ENCODE results near the gene IZUMO4.
"Not testable (repeated sequence)": the region's sequence is repeated elsewhere in the genome, so short reads cannot be mapped to it uniquely, and the experiment has no call there.

Gene IZUMO4

GRCh38 chr19:2129892-2130770, 33.4 kb downstream of the IZUMO4 start:
- DNase-seq (ENCODE audit: extremely low spot score): no peak
- ChIA-PET POLR2A (no interaction called here), CTCF (no interaction called here)
- no peak for TF ChIP-seq ZNF384 (IDR thresholded peaks at IDR 0.05)

DNA sequence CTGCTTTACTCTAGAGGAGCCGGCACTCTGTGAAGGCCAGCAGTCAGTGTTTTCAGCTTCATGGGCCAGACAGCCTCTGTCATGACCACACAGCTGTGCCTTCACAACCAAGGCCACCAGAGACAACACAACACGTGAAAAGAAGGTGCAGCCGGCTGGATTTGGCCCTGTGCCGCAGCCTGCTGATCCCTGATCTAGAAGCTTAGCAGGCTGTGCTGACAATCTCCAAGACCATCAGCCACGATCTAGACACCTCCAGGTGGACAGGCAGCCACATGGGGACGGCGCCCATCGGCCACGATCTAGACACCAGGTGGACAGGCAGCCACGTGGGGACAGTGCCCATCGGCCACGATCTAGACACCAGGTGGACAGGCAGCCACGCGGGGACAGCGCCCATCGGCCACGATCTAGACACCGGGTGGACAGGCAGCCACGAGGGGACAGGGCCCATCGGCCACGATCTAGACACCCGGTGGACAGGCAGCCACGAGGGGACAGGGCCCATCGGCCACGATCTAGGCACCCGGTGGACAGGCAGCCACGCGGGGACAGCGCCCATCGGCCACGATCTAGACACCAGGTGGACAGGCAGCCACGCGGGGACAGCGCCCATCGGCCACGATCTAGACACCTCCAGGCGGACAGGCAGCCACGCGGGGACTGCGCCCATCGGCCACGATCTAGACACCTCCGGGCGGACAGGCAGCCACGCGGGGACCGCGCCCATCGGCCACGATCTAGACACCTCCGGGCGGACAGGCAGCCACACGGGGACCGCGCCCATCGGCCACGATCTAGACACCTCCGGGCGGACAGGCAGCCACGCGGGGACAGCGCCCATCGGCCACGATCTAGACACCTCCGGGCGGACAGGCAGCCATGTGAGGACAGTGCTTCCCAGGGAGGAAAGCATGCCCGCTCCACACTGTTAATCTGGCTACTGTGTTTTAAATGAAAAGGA, 34.6 kb downstream of the IZUMO4 start:
- CTCF ChIA-PET; DNase-seq (ENCODE audit: extremely low spot score); POLR2A ChIA-PET: not testable (repeated sequence)

- no peak for DNase-seq (ENCODE audit: extremely low spot score)
- TF ChIP-seq TARDBP (IDR thresholded peaks at IDR 0.05) (no peak), FOXK2 (IDR thresholded peaks at IDR 0.05) (no peak)
- ChIA-PET CTCF (no interaction called here), POLR2A (no interaction called here)
Observed at GRCh38 chr19:2132191-2132590, 35.5 kb downstream of the IZUMO4 start.

DNA sequence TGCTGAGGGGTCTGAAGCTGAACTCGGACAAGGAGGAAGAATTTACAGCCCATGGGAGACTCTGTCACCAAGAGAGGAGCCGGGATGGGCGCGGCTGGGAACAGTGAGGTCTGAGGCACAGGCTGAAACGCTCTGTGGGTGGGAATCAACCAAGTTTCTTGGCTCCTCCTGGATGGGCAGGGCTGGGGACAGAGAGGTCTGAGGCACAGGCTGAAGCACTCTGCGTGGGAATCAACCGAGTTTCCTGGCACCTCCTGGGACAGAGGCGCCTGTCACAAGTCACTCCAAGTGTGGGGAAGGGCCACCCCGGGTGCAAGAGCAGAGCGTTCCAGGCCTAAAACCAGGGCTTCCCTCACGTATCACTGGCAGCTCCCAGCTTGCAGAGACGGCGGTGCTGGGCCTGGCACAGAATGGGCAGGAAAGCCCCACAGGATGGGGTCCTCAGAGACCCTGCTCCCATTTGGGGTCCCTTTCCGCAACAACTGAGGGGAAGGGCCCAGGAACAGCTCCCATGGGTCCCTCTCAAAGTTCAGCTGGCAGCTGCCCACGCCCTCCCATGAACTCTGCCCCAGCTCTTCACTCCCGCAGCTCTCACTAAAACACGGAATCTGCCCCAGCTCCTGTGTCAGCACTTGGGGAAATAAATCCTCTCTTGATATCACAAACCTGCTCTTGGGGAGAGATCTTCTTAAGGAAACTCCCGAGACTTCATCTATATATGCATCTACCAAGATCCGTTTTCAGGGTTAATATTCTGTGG, 36.2 kb downstream of the IZUMO4 start:
- no peak for DNase-seq (ENCODE audit: extremely low spot score)
- no peak for TF ChIP-seq SUZ12 (IDR thresholded peaks at IDR 0.05)
- no peak for TF ChIP-seq ZNF384 (IDR thresholded peaks at IDR 0.05)
- no peak for TF ChIP-seq FOXK2 (IDR thresholded peaks at IDR 0.05)
- TF ChIP-seq SP1 (IDR thresholded peaks at IDR 0.05): no peak
- TF ChIP-seq CTBP1 (IDR thresholded peaks at IDR 0.05; ENCODE audit: borderline replicate concordance): no peak
- no peak for TF ChIP-seq ARNT (IDR thresholded peaks at IDR 0.05)
- TF ChIP-seq LEF1 (IDR thresholded peaks at IDR 0.05; ENCODE audit: borderline replicate concordance): no peak
- no peak for TF ChIP-seq PKNOX1 (IDR thresholded peaks at IDR 0.05)
- TF ChIP-seq BHLHE40 (IDR thresholded peaks at IDR 0.05; ENCODE audit: borderline replicate concordance): no peak
- TF ChIP-seq L3MBTL2 (conservative IDR thresholded peaks at IDR 0.05): no peak
- TF ChIP-seq FOXM1 (IDR thresholded peaks at IDR 0.05; ENCODE audit: borderline replicate concordance): no peak
- no peak for TF ChIP-seq HDGF (IDR thresholded peaks at IDR 0.05; ENCODE audit: borderline replicate concordance)
- no peak for TF ChIP-seq TARDBP (IDR thresholded peaks at IDR 0.05)
- no peak for TF ChIP-seq FOXA1 (IDR thresholded peaks at IDR 0.05)
- TF ChIP-seq NFRKB (IDR thresholded peaks at IDR 0.05): no peak
- TF ChIP-seq ELF4 (IDR thresholded peaks at IDR 0.05): no peak
- ChIA-PET CTCF (no interaction called here), POLR2A (no interaction called here)

DNA sequence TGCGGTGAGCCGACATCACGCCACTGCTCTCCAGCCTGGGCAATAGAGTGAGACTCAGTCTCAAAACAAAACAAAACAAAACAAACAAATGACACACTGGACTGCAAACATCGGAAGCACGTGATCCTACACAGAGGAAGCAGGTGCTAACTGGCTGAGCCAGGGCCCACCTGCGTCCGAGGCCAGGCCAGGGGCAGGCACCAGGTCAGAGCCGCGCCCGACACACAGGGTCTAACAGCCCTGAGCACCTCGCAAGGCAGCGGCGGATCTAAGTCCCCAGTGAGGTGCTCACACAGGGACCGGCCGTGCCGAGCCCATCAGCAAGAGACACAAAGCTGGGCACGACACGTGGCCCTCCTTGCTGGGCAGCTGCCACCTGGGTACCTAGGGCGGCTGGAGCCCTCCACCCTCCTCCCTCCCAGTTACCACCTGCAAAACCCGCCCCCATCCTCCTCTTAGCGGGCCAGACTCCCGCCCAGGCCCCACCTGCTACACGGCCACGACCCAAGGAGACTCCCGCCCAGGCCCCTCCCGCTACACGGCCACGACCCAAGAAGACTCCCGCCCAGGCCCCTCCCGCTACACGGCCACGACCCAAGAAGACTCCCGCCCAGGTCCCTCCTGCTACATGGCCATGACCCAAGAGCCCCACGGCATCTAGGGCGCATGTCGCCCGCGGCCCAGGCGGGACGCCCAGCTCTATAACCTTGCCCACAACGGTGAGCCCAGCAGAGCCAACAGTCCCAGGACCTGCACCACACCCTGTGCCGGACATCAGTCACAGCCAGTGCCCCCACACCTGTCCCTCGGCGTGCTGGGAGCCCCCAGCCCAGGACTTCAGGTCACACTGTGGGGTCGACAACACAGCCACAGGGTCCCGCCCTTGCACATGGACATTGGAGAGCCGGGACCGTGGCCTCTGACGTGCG, 39.0 kb downstream of the IZUMO4 start:
- no peak for TF ChIP-seq FOXK2 (IDR thresholded peaks at IDR 0.05)
- TF ChIP-seq ZNF384 (IDR thresholded peaks at IDR 0.05): no peak
- TF ChIP-seq TARDBP (IDR thresholded peaks at IDR 0.05): no peak
- no peak for TF ChIP-seq PKNOX1 (IDR thresholded peaks at IDR 0.05)
- TF ChIP-seq L3MBTL2 (conservative IDR thresholded peaks at IDR 0.05): no peak
- TF ChIP-seq LEF1 (IDR thresholded peaks at IDR 0.05; ENCODE audit: borderline replicate concordance): no peak
- TF ChIP-seq HDGF (IDR thresholded peaks at IDR 0.05; ENCODE audit: borderline replicate concordance): no peak
- TF ChIP-seq FOXA1 (IDR thresholded peaks at IDR 0.05): no peak
- no peak for TF ChIP-seq ARNT (IDR thresholded peaks at IDR 0.05)
- POLR2A ChIA-PET: no interaction called here
- CTCF ChIA-PET: no interaction called here
- no peak for DNase-seq (ENCODE audit: extremely low spot score)

DNA sequence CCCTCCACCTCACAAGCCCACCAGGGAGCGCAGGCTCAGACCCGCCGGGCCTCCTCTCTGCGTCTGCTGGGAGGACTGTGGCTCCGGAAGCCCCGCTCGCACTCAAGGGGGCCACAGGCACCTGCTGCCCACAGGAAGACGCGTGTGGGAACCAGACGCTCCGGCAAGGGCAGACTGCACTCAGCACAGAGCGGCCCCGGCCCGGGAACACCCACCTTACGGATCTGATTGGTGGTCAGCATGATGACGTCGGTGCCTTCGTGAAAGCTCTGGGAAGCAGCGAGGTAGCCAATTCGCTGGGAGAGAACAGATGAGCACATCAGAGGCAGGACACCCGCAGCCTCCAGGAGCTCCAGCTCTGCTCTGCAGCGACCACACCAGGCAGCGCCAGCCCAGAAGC, 40.1 kb downstream of the IZUMO4 start:
- DNase-seq (ENCODE audit: extremely low spot score): no peak
- CTCF ChIA-PET: interaction anchor here (0.6 kb wide), 1 partner anchor 19 kb away, joined by 4 read pairs; no protein-coding TSS in a partner anchor
- no peak for TF ChIP-seq FOXM1 (IDR thresholded peaks at IDR 0.05; ENCODE audit: borderline replicate concordance)
- TF ChIP-seq HDGF (IDR thresholded peaks at IDR 0.05; ENCODE audit: borderline replicate concordance): no peak
- TF ChIP-seq ELF4 (IDR thresholded peaks at IDR 0.05): no peak
- TF ChIP-seq ARNT (IDR thresholded peaks at IDR 0.05): no peak
- TF ChIP-seq NFRKB (IDR thresholded peaks at IDR 0.05): no peak
- no peak for TF ChIP-seq SUZ12 (IDR thresholded peaks at IDR 0.05)
- no peak for TF ChIP-seq BHLHE40 (IDR thresholded peaks at IDR 0.05; ENCODE audit: borderline replicate concordance)
- TF ChIP-seq SP1 (IDR thresholded peaks at IDR 0.05): no peak
- TF ChIP-seq ZNF384 (IDR thresholded peaks at IDR 0.05): no peak
- POLR2A ChIA-PET: no interaction called here
